Right cardiac atrium (tissue), 5 donors: Measurements from ENCODE around the gene OR52E6. TPM values are rescaled to one million over a fixed set of nuclear protein-coding genes. Genes with fewer than 3 reads are reported as not detected.

Experiments
- ATAC-seq, 2 donors: fragments of 200-7000 bp; cut with Tn5 transposase; one replicate each; pipeline versions ENCODE4 v1.8.0 to v1.9.1; 2020; ENCODE audit warnings: moderate library complexity in 2 of 2, mild to moderate bottlenecking in 1 of 2
- DNase-seq, 3 donors: peaks; one replicate each; pipeline ENCODE4 v3.0.0-alpha.2; 2020
- H3K27ac ChIP-seq: one replicate; pipeline ENCODE4 v1.5.1; 2013; ENCODE audit warnings: mild to moderate bottlenecking, low read length, control low read depth, moderate library complexity
- H3K27me3 ChIP-seq: one replicate; pipeline ENCODE4 v1.6.1; 2013; ENCODE audit not compliant: control insufficient read depth, insufficient read depth
- H3K4me1 ChIP-seq: one replicate; pipeline ENCODE4 v1.6.1; 2013; ENCODE audit warnings: low read length; ENCODE audit not compliant: control insufficient read depth, insufficient read depth
- H3K4me3 ChIP-seq: one replicate; pipeline ENCODE4 v1.5.1; 2013; ENCODE audit warnings: low read length, control low read depth
- H3K9me3 ChIP-seq: one replicate; pipeline ENCODE4 v1.6.1; 2013; ENCODE audit warnings: low read length; ENCODE audit not compliant: control insufficient read depth
- WGBS: extraction: QIAGEN DNeasy Blood & Tissue Kit; methylation state at CpG from one replicate; pipeline ENCODE4 v1.1.7; 2013; 5-methylcytosine and 5-hydroxymethylcytosine counted together
- intact Hi-C, 4 donors: fragments of 100-400 bp; cut with DNase I; formaldehyde crosslinking; loops; one replicate each; pipeline versions ENCODE4 v1.11.0 to v1.14.0; 2022 to 2023
- polyA plus RNA-seq: library from polyadenylated mRNA; stranded (reverse); fragments of 200-250 nt; gene quantifications from one replicate; pipeline ENCODE4 v1.2.3, GENCODE V29; 2013
- total RNA-seq, 4 donors: library from RNA; stranded (reverse); fragmentation: NEBNext Ultra II Directional; extraction: Animal tissue kit (Norgen Biotek cat#: 25700); gene quantifications; one replicate each; pipeline ENCODE4 v1.2.1, GENCODE V29; 2021
- donor health status: healthy with polysubstance abuse.
- donor health status: DM: no; HTN: yes; CAD: no.
- donor health status: DM: no; HTN: no; CAD: no.
- donor health status: DM: no; HTN: yes; CAD: no; lungs with severe emphysema.
- donor health status: DM: yes; HTN: yes; CAD: no.

Gene OR52E6
- total and polyA plus RNA-seq, 5 donors, result not detected

GRCh38 chr11:5837695-5838094, 4.0 kb downstream of the OR52E6 start:
- DNase-seq (no peak), ATAC-seq (no peak)
- no peak overlapping the region for H3K27ac ChIP-seq
- intact Hi-C loops, result no loop called here
- 76% methylated on average over 2 of the region's 2 CpGs for WGBS
- no peak overlapping the region for H3K4me3 ChIP-seq
- no peaks in the 10 kb centered on the region for H3K27me3 ChIP-seq
- H3K4me1 ChIP-seq, result no peaks in the 10 kb centered on the region
- H3K9me3 ChIP-seq, result no peaks in the 10 kb centered on the region

GRCh38 chr11:5833446-5833845, 8.3 kb downstream of the OR52E6 start:
- H3K9me3 ChIP-seq, result no peaks in the 10 kb centered on the region
- ATAC-seq, result no peak
- no peaks in the 10 kb centered on the region for H3K4me1 ChIP-seq
- intact Hi-C loops, result no loop called here
- H3K4me3 ChIP-seq, result no peak overlapping the region
- no peak for DNase-seq
- no peaks in the 10 kb centered on the region for H3K27me3 ChIP-seq
- 41% methylated on average over 2 of the region's 2 CpGs for WGBS
- H3K27ac ChIP-seq, result no peak overlapping the region

- WGBS, result 79% methylated on average over 6 of the region's 6 CpGs
- ATAC-seq, result no peak
These were observed 10.4 kb downstream of the OR52E6 start for GRCh38 chr11:5831196-5831829.

GRCh38 chr11:5818245-5818886, 23.3 kb downstream of the OR52E6 start:
- Histone ChIP-seq H3K9me3 (no peaks in the 10 kb centered on the region), H3K4me3 (no peak overlapping the region), H3K27ac (no peak overlapping the region), H3K4me1 (no peaks in the 10 kb centered on the region), H3K27me3 (no peaks in the 10 kb centered on the region)
- DNase-seq, result no peak
- 41% methylated on average over 1 of the region's 1 CpG for WGBS
- no peak for ATAC-seq
- intact Hi-C loops, result no loop called here

More at GRCh38 chr11:5831196-5831829, 10.4 kb downstream of the OR52E6 start:
- Histone ChIP-seq H3K4me3 (no peak overlapping the region), H3K27ac (no peak overlapping the region), H3K4me1 (no peaks in the 10 kb centered on the region), H3K27me3 (no peaks in the 10 kb centered on the region), H3K9me3 (no peaks in the 10 kb centered on the region)
- intact Hi-C loops, result no loop called here
- DNase-seq, result no peak

- no peak for ATAC-seq
- H3K27ac ChIP-seq, result no peak overlapping the region
These were observed 26.2 kb downstream of the OR52E6 start for GRCh38 chr11:5815534-5815933.

DNA sequence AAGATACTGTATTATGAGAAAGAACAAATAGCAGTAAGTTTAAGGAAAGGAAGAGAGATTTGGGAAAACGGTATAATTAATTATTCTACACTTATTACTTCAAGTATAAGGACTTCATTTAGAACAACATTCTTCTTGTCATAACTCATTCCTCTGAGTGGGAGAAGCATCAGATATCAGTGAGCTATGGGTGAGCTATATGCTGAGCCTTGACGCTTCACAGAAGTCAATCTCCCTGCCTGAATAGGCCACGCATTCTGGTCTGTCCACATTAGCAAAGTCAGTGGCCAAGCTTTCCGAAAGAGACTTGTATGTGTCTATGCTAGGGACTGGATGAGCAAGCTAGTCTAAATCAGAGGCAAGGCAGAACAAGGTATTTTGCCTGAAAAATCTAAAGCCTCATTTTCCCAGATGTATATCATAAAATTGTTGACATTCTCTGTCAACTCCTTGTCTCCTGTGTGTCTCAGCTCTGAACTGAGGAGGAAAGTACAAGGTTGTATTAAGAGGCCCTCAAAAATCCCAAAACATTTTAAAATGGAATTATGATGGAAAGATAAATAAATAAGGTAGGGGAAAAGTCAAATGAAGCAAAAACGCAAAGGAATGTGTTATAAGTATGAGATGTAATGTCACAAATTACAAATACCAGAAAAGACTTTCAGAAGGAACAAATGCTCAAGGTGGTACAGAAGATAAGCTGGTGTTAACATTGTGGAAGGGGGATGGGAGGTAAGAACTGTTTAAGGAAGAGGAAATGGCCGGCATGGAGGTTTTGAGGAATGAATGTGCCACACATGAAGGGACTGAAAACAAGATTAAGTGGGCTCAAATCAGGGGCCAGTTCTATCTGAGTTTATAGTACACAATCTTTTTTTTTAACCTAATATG, 31.5 kb downstream of the OR52E6 start:
- no peak overlapping the region for H3K27ac ChIP-seq
- H3K27me3 ChIP-seq, result no peaks in the 10 kb centered on the region
- ATAC-seq (no peak), DNase-seq (no peak)
- H3K9me3 ChIP-seq, result no peaks in the 10 kb centered on the region
- no peaks in the 10 kb centered on the region for H3K4me1 ChIP-seq
- H3K4me3 ChIP-seq, result no peak overlapping the region
- intact Hi-C loops, result loop anchor here in 3 of 4 donors (2.0 to 10.0 kb wide), 5 partner anchors 205 to 688 kb away; no protein-coding TSS in a partner anchor
- whole genome bisulfite sequencing, result 66% methylated on average over 6 of the region's 6 CpGs

More at GRCh38 chr11:5815534-5815933, 26.2 kb downstream of the OR52E6 start:
- intact Hi-C loops, result no loop called here
- no peaks in the 10 kb centered on the region for H3K4me1 ChIP-seq
- 29% methylated on average over 4 of the region's 4 CpGs for WGBS
- no peaks in the 10 kb centered on the region for H3K27me3 ChIP-seq
- H3K9me3 ChIP-seq, result no peaks in the 10 kb centered on the region
- no peak overlapping the region for H3K4me3 ChIP-seq
- DNase-seq, result no peak

- DNase-seq (no peak), ATAC-seq (no peak)
- H3K4me3 ChIP-seq, result peak overlapping the region; percentile 57
- H3K4me1 ChIP-seq, result no peaks in the 10 kb centered on the region
- H3K9me3 ChIP-seq, result no peaks in the 10 kb centered on the region
- 43% methylated on average over 5 of the region's 5 CpGs for WGBS
- no peak overlapping the region for H3K27ac ChIP-seq
- intact Hi-C loops, result loop anchor here in 3 of 4 donors (2.0 to 10.0 kb wide), 5 partner anchors 204 to 687 kb away; no protein-coding TSS in a partner anchor
- no peaks in the 10 kb centered on the region for H3K27me3 ChIP-seq
These were observed 32.6 kb downstream of the OR52E6 start for GRCh38 chr11:5809122-5809519.

DNA sequence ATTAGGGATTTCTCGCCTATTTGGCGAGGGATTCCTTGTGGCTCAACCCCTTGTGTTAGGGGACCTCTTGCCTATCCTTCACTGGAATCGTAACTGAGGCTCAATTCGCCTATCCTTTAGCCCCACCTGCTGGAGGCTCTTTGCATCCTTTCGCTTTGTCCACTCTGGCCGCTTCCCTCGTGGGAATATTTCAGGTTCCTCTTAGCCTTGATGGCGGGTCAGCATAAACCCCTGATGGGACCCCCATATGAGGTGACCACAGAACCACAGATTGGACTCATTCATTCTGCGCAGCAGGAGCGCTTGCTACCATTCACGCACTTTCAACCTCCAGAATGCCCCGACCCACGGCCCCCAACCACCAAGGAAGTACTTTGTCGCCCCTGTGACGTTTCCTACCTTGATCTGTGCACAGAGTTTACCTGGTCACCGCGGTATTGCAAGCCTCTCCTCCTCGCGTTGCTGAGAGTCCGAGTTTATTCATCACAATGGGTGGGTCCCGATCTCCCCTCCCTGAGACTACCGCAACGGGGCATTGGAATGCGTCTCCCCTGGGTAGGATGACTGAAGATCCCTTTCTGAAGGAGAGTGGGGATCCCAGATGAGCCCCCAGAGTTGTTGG, 33.1 kb downstream of the OR52E6 start, which contains the start of gene OR52N2:
TSS of gene OR52N2 (plus strand) at position 425 of the 622 bp plus-strand sequence. CDS start 11,412 bp downstream, outside the sequence.
- Histone ChIP-seq H3K27ac (no peak within 1 kb of the TSS), H3K4me3 (peak within 1 kb of the TSS; percentile 57), H3K9me3 (no peaks in the 10 kb centered on the region), H3K27me3 (no peaks in the 10 kb centered on the region), H3K4me1 (no peaks in the 10 kb centered on the region)
- intact Hi-C loops, result loop anchor here in 3 of 4 donors (2.0 to 10.0 kb wide), 5 partner anchors 204 to 686 kb away; no protein-coding TSS in a partner anchor
- DNase-seq (peak; percentile 65 to 82 (median 73)), ATAC-seq (peak; percentile 92 to 94)
- WGBS, result 6% methylated on average over 24 of the region's 24 CpGs

GRCh38 chr11:5807580-5807979, 34.1 kb downstream of the OR52E6 start:
- intact Hi-C loops, result loop anchor here in 2 of 4 donors (5.0 to 10.0 kb wide), 4 partner anchors 203 to 685 kb away; no protein-coding TSS in a partner anchor
- no peak overlapping the region for H3K27ac ChIP-seq
- peak in 1 of 3 donors; percentile 40 for DNase-seq
- H3K9me3 ChIP-seq, result no peaks in the 10 kb centered on the region
- no peak for ATAC-seq
- H3K4me1 ChIP-seq, result no peaks in the 10 kb centered on the region
- H3K27me3 ChIP-seq, result no peaks in the 10 kb centered on the region
- 51% methylated on average over 10 of the region's 10 CpGs for WGBS
- H3K4me3 ChIP-seq, result no peak overlapping the region

GRCh38 chr11:5803982-5804381, 37.7 kb downstream of the OR52E6 start:
- no peak for ATAC-seq
- H3K9me3 ChIP-seq, result no peaks in the 10 kb centered on the region

More at GRCh38 chr11:5803982-5804381, 37.7 kb downstream of the OR52E6 start:
- H3K27me3 ChIP-seq, result no peaks in the 10 kb centered on the region
- DNase-seq, result no peak
- no peak overlapping the region for H3K4me3 ChIP-seq
- H3K27ac ChIP-seq, result no peak overlapping the region
- WGBS, result 90% methylated on average over 5 of the region's 5 CpGs
- intact Hi-C loops, result loop anchor here in 2 of 4 donors (10.0 kb wide), 2 partner anchors 199 to 679 kb away; no protein-coding TSS in a partner anchor
- H3K4me1 ChIP-seq, result no peaks in the 10 kb centered on the region
